Measurements from ENCODE around the gene FAM227B.

DNA sequence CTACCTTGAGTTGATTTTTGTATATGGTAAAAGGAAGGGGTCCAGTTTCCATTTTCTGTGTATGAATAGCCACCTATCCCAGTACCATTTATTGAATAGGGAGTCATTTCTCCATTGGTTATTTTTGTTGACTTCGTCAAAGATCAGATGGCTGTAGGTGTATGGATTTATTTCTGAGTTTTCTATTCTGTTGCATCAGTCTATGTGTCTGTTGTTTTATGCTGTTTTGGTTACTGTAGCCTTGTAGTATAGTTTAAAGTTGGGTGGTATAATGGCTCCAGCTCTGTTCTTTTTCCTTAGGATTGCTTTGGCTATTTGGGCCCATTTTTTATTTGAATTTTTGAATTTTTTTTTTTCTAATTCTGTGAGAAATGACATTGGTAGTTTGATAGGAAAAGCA, 323.0 kb downstream of the FAM227B start:
- TF ChIP-seq ZNF384 (IDR thresholded peaks at IDR 0.05): no peak
- TF ChIP-seq ARNT (IDR thresholded peaks at IDR 0.05): no peak
- no peak for TF ChIP-seq FOXM1 (IDR thresholded peaks at IDR 0.05; ENCODE audit: borderline replicate concordance)
- TF ChIP-seq SUZ12 (IDR thresholded peaks at IDR 0.05): no peak
- no peak for TF ChIP-seq FOXK2 (IDR thresholded peaks at IDR 0.05)
- TF ChIP-seq NFRKB (IDR thresholded peaks at IDR 0.05): no peak
- TF ChIP-seq SP1 (IDR thresholded peaks at IDR 0.05): no peak
- no peak for TF ChIP-seq HDGF (IDR thresholded peaks at IDR 0.05; ENCODE audit: borderline replicate concordance)
- TF ChIP-seq TARDBP (IDR thresholded peaks at IDR 0.05): no peak
- TF ChIP-seq L3MBTL2 (conservative IDR thresholded peaks at IDR 0.05): no peak
- no peak for TF ChIP-seq ELF4 (IDR thresholded peaks at IDR 0.05)
- TF ChIP-seq, protein P1, sequence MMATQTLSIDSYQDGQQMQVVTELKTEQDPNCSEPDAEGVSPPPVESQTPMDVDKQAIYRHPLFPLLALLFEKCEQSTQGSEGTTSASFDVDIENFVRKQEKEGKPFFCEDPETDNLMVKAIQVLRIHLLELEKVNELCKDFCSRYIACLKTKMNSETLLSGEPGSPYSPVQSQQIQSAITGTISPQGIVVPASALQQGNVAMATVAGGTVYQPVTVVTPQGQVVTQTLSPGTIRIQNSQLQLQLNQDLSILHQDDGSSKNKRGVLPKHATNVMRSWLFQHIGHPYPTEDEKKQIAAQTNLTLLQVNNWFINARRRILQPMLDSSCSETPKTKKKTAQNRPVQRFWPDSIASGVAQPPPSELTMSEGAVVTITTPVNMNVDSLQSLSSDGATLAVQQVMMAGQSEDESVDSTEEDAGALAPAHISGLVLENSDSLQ (IDR thresholded peaks at IDR 0.05): no peak
- TF ChIP-seq BHLHE40 (IDR thresholded peaks at IDR 0.05; ENCODE audit: borderline replicate concordance): no peak
- no peak for TF ChIP-seq FOXA1 (IDR thresholded peaks at IDR 0.05)
